Adrenal gland (tissue), 12 donors: ENCODE data around the gene HIVEP1. TPM values are rescaled to one million over a fixed set of nuclear protein-coding genes. Genes with fewer than 3 reads are reported as not detected.

Experiments
- DNase-seq, 7 donors: peaks; one replicate each; pipeline ENCODE4 v3.0.0-alpha.2; 2019 to 2020
- H3K27ac ChIP-seq, 5 donors: fragments of 200-600 bp; sonication (generic) in 4 of 5; 1 replicate in 3 of 5; 2 replicates in 2 of 5; pipeline versions ENCODE4 v1.5.1 to v1.8.0; 2016 to 2020; ENCODE audit warnings: mild to moderate bottlenecking in 1 of 5
- H3K27me3 ChIP-seq: fragments of 200-600 bp; 2 replicates; pipeline ENCODE4 v1.8.0; 2021
- H3K36me3 ChIP-seq, 2 donors: fragments of 200-600 bp; replicated peaks in 1 of 2; 1 replicate in 1 of 2; 2 replicates in 1 of 2; pipeline versions ENCODE4 v1.5.1 to v1.8.0; 2018 to 2022
- H3K4me1 ChIP-seq, 2 donors: fragments of 200-600 bp; replicated peaks in 1 of 2; 1 replicate in 1 of 2; 2 replicates in 1 of 2; pipeline versions ENCODE4 v1.5.1 to v1.8.0; 2018 to 2021
- H3K4me3 ChIP-seq, 4 donors: fragments of 200-600 bp; sonication (generic) in 3 of 4; one replicate each; pipeline ENCODE4 v1.5.1; 2016 to 2018
- H3K9me3 ChIP-seq, 3 donors: fragments of 200-600 bp; sonication (generic) in 1 of 3; replicated peaks in 1 of 3; 1 replicate in 2 of 3; 2 replicates in 1 of 3; pipeline versions ENCODE4 v1.5.1 to v1.8.0; 2016 to 2021
- CTCF ChIP-seq, 6 experiments: fragments of 450-650 bp in 4 of 6; fragments of 200-600 bp in 2 of 6; sonication (generic) in 1 of 6; IDR thresholded peaks; 1 replicate in 5 of 6; 2 replicates in 1 of 6; pipeline versions ENCODE4 v1.5.1 to v1.8.0; 2016 to 2021; ENCODE audit warnings: antibody characterized with exemption in 6 of 6, mild to moderate bottlenecking in 2 of 6, moderate library complexity in 1 of 6
- POLR2A ChIP-seq, 2 donors: fragments of 450-650 bp; IDR thresholded peaks; one replicate each; pipeline ENCODE4 v1.6.1; 2017; ENCODE audit warnings: antibody characterized with exemption in 2 of 2, mild to moderate bottlenecking in 2 of 2, moderate library complexity in 1 of 2
- WGBS, 4 donors: extraction: QIAGEN DNeasy Blood & Tissue Kit in 2 of 4; methylation state at CpG; one replicate each; pipeline versions ENCODE4 v1.1.5 to v1.1.7; 2013 to 2017; 5-methylcytosine and 5-hydroxymethylcytosine counted together
- intact Hi-C, 2 donors: fragments of 100-400 bp; cut with DNase I; formaldehyde crosslinking; loops; one replicate each; pipeline versions ENCODE4 v1.14.1 to v1.15.0; 2022 to 2023
- polyA plus RNA-seq, 3 donors: library from polyadenylated mRNA; stranded (reverse); fragments of 200-250 nt in 2 of 3; fragments of 350-450 nt in 1 of 3; fragmentation: Illumina TruSeq in 1 of 3; extraction: RNeasy Lipid Tissue Mini Kit (QIAGEN cat#74804) in 1 of 3; gene quantifications; one replicate each; pipeline ENCODE4 v1.2.3, GENCODE V29; 2013 to 2014
- total RNA-seq, 9 donors: library from RNA; depleted of rRNA in 4 of 9; stranded (reverse); fragments of >200 nt in 4 of 9; fragments of 120-200 nt in 1 of 9; fragmentation: NEBNext Ultra II Directional in 1 of 9; extraction: Animal tissue kit (Norgen Biotek cat#: 25700) in 1 of 9; gene quantifications; one replicate each; pipeline versions ENCODE4 v1.1.0 to v1.2.4, GENCODE V29; 2013 to 2023
- donor health status: healthy with polysubstance abuse.
- donor health status: Bipolar disorder and iron deficiency.
- donor health status: DM: yes; HTN: yes; CAD: no.
- donor health status: DM: no; HTN: no; CAD: no.
- donor health status: DM: no; HTN: no; CAD: no.
- donor health status: DM: yes; HTN: yes; CAD: no.

HIVEP1 gene
- total and polyA plus RNA-seq, 12 donors, result 3.6 to 22.3 (median 11.9) TPM

- 89 to 100% (median 98%) methylated on average over 1 of the region's 1 CpG for WGBS, 4 donors
- Histone ChIP-seq H3K27me3 (no peaks in the 10 kb centered on the region), H3K27ac (no peak overlapping the region), H3K4me1 (no peaks in the 10 kb centered on the region), H3K4me3 (no peak overlapping the region), H3K9me3 (no peaks in the 10 kb centered on the region), H3K36me3 (no peaks in the 10 kb centered on the region)
- TF ChIP-seq POLR2A (IDR thresholded peaks at IDR 0.05) (no peak), CTCF (IDR thresholded peaks at IDR 0.05) (no peak)
- intact Hi-C loops, result no loop called here
- no peak for DNase-seq
Observed at GRCh38 chr6:12126051-12126450, 113.9 kb downstream of the HIVEP1 start.

- Histone ChIP-seq H3K27me3 (no peaks in the 10 kb centered on the region), H3K27ac (no peak overlapping the region), H3K9me3 (no peaks in the 10 kb centered on the region), H3K4me1 (peaks cover 4 to 5% of the 10 kb centered on the region in 2 donors), H3K4me3 (no peak overlapping the region), H3K36me3 (no peaks in the 10 kb centered on the region)
- TF ChIP-seq POLR2A (IDR thresholded peaks at IDR 0.05) (no peak), CTCF (IDR thresholded peaks at IDR 0.05) (no peak)
- intact Hi-C loops, result no loop called here
- WGBS, 4 donors, result 77 to 85% (median 81%) methylated on average over 1 of the region's 1 CpG
- no peak for DNase-seq
Observed at GRCh38 chr6:12129523-12129922, 117.4 kb downstream of the HIVEP1 start.

- no peaks in the 10 kb centered on the region for H3K9me3 ChIP-seq
- 50 to 61% (median 59%) methylated on average over 4 of the region's 4 CpGs for WGBS, 4 donors
- H3K4me3 ChIP-seq, result no peak overlapping the region
- H3K27me3 ChIP-seq, result no peaks in the 10 kb centered on the region
- H3K4me1 ChIP-seq, result peaks cover 4 to 15% of the 10 kb centered on the region in 2 donors
- no peak for TF ChIP-seq POLR2A (IDR thresholded peaks at IDR 0.05)
- TF ChIP-seq CTCF (IDR thresholded peaks at IDR 0.05), result no peak
- no peak for DNase-seq
- no peaks in the 10 kb centered on the region for H3K36me3 ChIP-seq
- intact Hi-C loops, result no loop called here
- no peak overlapping the region for H3K27ac ChIP-seq
Observed at GRCh38 chr6:12132351-12133222, 120.5 kb downstream of the HIVEP1 start.

- Histone ChIP-seq H3K4me1 (peaks cover 4 to 22% of the 10 kb centered on the region in 2 donors), H3K4me3 (no peak overlapping the region), H3K27ac (no peak overlapping the region), H3K27me3 (no peaks in the 10 kb centered on the region), H3K9me3 (no peaks in the 10 kb centered on the region), H3K36me3 (peaks cover 0 to 5% of the 10 kb centered on the region in 2 donors)
- DNase-seq, result no peak
- intact Hi-C loops, result no loop called here
- TF ChIP-seq POLR2A (IDR thresholded peaks at IDR 0.05), result no peak
- TF ChIP-seq CTCF (IDR thresholded peaks at IDR 0.05), result no peak
- 70 to 88% (median 81%) methylated on average over 1 of the region's 1 CpG for WGBS, 4 donors
Observed at GRCh38 chr6:12134581-12134980, 122.5 kb downstream of the HIVEP1 start.
